Esophagus squamous epithelium (tissue), 4 donors: ENCODE results near the gene PDZRN3.

Source experiments
- CTCF ChIP-seq, 6 experiments: fragments of 450-650 bp in 4 of 6; fragments of 200-600 bp in 2 of 6; sonication (generic) in 2 of 6; IDR thresholded peaks; one replicate each; pipeline ENCODE4 v1.5.1; 2016 to 2019; ENCODE audit warnings: antibody characterized with exemption in 6 of 6, mild to moderate bottlenecking in 4 of 6, moderate library complexity in 4 of 6
- POLR2A ChIP-seq, 4 donors: fragments of 450-650 bp; IDR thresholded peaks; one replicate each; pipeline ENCODE4 v1.6.1; 2017; ENCODE audit warnings: antibody characterized with exemption in 4 of 4, mild to moderate bottlenecking in 4 of 4, moderate library complexity in 3 of 4

DNA sequence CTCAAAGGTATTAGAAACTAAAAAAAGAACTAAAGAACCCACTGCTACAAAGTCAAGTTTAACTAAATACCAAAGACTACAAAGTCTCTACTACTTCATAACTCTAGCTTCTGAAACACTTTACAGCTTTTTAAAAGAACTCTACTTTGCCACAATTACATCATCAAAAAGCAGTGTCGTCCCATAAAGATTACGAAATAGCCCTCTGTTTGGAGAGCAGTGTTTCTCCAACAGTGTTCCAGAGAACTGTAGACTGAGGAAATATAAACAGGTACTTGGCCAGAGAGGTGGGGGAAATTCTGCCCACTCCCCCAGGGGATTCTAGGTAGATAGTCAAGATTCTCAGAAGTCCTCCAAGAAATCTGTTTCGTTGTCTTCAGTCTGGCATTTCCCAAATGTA, 225.6 kb downstream of the PDZRN3 start:
- TF ChIP-seq CTCF (IDR thresholded peaks at IDR 0.05) (no peak), POLR2A (IDR thresholded peaks at IDR 0.05) (no peak)
